Effector CD8-positive, alpha-beta T cell (primary cell): ENCODE data around the gene PLEK.
"Not testable (repeated sequence)": the region's sequence is repeated elsewhere in the genome, so short reads cannot be mapped to it uniquely, and the experiment has no call there.

Source experiments
- DNase-seq: peaks from one replicate; lab custom pipeline; 2025; lab: John Stamatoyannopoulos, UW

The PLEK gene

DNA sequence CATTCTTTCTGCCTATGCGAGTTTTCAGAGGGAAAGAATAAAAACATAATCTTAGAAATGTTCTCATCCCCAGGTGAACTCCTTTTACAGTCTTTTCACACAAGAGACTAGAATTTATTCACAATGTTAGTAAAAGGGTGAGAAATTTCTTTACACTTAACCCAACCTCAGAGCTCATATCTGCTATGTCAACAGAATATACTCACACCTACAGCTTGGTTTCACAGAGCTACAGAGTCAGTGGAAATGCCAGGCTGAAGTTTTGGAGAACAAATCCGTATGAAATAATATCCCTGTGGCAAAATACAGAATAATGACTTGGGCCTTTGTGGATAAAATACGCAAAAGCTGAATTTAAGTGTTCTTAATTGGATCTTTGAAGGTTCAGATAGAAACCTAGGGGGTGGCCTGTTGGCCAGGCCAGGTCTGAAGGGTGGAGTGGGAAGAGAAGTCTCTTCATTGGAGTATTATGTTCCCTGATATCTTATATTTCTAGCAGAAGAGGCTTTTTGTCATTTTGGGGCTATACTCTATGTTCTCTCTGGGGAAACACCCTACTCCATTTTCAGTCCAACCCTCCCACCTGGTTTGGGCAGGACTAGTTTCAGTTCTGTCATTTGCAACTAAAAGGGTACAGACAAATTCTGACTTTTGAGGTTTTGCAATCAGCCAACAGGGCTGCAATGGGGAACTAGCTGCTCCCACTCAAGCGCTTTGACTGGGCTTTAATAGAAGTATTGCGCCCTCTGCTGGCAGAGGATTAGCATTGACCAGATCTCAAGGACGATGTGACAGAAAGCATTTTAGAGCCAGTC lies 76.3 kb downstream of the PLEK start:
- DNase-seq = peak; percentile 72

DNA sequence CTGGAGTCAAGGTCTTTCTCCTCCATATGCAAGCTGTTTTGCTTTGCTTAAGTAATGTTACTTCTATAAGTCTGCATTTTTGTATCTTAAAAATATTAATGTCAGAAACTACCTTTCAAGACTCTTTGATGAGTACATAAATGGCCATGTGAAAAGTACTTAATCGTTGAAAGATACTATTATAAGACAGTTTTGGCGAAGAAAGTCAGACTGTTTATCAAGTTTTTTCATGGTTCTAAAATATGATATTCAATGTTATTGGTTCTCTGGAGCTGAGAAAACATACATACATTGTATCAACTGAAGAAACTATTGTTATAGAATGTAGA lies 76.9 kb downstream of the PLEK start:
- DNase-seq = no peak

DNA sequence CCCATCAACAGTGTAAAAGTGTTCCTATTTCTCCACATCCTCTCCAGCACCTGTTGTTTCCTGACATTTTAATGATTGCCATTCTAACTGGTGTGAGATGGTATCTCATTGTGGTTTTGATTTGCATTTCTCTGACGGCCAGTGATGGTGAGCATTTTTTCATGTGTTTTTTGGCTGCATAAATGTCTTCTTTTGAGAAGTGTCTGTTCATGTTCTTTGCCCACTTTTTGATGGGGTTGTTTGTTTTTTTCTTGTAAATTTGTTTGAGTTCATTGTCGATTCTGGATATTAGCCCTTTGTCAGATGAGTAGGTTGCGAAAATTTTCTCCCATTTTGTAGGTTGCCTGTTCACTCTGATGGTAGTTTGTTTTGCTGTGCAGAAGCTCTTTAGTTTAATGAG lies 81.3 kb downstream of the PLEK start:
- DNase-seq = not testable (repeated sequence)
